ENCODE measurements around the gene MGAT4A.

The MGAT4A gene

DNA sequence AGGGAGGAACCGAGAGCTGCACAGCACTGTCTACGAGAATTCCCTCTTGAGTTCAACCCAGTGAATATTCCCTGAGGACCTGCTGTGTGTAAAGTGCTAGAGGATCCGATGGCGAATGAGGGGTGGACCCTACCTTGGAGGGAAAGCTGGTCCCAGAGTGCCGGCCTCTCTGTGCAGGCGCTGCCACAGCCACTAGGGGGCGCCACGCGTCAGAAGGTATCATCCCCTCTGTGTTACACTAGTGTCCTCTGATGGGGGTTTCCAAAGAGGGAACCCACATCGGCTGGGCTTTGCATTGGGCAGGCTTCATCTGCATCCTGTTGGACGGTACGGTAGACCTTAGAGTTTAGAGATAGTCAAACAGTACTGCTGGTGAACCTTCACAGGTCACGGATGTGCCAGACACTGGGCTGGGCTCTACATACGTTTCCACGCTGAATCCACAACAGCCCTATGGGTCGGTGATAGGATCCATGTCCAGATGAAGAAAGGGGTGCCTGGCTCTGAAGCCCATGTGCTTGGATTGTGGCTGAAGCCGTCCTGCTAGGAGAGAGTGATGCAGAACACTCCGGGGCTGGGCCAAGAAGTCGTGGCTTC is 161.6 kb downstream of the MGAT4A start:
- DNase-seq, result no peak

All from hippocampal formation (tissue), 2 donors.